ENCODE results near the gene TMC8. TPM values are rescaled to one million over a fixed set of nuclear protein-coding genes. Genes with fewer than 3 reads are reported as not detected.

TMC8 gene
- polyA plus RNA-seq, 1 donor from 2014 or later: 0.41 TPM

DNA sequence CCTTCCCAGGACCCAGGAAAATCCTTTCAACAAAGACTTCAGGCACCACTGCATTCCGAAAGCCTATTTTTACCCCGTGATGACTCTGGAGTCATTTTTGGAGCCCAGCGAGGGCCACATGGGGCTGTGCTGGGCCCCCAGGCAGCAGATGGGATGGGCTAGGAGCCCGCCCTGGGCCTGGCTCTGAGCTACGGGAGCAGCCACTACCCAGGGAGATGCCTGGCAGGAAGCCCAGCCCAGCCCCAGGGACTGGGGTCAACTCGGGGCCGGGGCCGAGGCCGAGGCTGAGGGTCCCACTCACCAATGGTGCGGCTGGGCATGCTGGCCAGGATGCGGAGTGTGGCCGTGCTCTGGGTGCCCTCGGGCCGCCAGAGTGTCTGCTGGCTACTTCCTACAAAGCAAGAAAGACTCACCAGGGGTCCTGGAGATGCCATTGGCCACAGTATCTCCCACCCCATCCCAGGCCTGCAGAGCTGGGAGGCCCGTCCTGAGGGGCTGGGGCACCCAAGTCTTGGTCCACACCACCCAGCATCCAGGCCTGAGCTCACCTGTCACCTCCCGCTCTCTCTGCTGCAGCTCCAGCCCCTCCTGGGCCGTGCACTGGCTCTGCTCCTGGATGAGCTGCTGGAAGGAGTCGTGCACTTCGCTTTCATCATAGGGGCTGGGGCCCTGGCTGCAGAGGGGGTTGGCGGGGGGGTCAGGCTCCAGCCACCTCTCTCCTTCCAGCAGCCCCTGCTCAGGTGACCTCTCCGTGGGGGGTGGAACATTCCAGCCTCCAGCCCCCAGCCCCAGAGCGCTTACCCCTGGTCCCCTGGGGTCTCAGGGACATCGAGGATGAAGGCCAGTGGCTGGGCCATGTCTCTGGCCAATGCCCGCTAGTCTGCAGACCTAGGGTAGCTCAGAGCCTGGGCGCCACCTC lies 4.3 kb upstream of the TMC8 start:
- no peak overlapping the region for H3K27ac ChIP-seq (ENCODE audit: low read length)
- H3K27me3 ChIP-seq (ENCODE audit: insufficient read depth, low read depth, low read length): peaks cover 37% of the 10 kb centered on the region
- H2AFZ ChIP-seq (ENCODE audit: low read depth, low read length): no peak overlapping the region
- TF ChIP-seq SMC3 (conservative IDR thresholded peaks at IDR 0.05; ENCODE audit: poor library complexity) (no peak), RAD21 (conservative IDR thresholded peaks at IDR 0.05) (no peak), EP300 (conservative IDR thresholded peaks at IDR 0.05; ENCODE audit: poor library complexity, severe bottlenecking) (no peak), EZH2 (IDR thresholded peaks at IDR 0.05; ENCODE audit: borderline replicate concordance, insufficient read depth, low read length, poor library complexity, severe bottlenecking) (no peak), MXI1 (conservative IDR thresholded peaks at IDR 0.05; ENCODE audit: poor library complexity, severe bottlenecking) (no peak), TAF1 (IDR thresholded peaks at IDR 0.05; ENCODE audit: low read depth) (no peak), POLR2AphosphoS5 (IDR thresholded peaks at IDR 0.05) (no peak)
- TF ChIP-seq, protein P1, sequence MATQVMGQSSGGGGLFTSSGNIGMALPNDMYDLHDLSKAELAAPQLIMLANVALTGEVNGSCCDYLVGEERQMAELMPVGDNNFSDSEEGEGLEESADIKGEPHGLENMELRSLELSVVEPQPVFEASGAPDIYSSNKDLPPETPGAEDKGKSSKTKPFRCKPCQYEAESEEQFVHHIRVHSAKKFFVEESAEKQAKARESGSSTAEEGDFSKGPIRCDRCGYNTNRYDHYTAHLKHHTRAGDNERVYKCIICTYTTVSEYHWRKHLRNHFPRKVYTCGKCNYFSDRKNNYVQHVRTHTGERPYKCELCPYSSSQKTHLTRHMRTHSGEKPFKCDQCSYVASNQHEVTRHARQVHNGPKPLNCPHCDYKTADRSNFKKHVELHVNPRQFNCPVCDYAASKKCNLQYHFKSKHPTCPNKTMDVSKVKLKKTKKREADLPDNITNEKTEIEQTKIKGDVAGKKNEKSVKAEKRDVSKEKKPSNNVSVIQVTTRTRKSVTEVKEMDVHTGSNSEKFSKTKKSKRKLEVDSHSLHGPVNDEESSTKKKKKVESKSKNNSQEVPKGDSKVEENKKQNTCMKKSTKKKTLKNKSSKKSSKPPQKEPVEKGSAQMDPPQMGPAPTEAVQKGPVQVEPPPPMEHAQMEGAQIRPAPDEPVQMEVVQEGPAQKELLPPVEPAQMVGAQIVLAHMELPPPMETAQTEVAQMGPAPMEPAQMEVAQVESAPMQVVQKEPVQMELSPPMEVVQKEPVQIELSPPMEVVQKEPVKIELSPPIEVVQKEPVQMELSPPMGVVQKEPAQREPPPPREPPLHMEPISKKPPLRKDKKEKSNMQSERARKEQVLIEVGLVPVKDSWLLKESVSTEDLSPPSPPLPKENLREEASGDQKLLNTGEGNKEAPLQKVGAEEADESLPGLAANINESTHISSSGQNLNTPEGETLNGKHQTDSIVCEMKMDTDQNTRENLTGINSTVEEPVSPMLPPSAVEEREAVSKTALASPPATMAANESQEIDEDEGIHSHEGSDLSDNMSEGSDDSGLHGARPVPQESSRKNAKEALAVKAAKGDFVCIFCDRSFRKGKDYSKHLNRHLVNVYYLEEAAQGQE (IDR thresholded peaks at IDR 0.05; ENCODE audit: borderline replicate concordance): no peak
- TF ChIP-seq, protein P2, sequence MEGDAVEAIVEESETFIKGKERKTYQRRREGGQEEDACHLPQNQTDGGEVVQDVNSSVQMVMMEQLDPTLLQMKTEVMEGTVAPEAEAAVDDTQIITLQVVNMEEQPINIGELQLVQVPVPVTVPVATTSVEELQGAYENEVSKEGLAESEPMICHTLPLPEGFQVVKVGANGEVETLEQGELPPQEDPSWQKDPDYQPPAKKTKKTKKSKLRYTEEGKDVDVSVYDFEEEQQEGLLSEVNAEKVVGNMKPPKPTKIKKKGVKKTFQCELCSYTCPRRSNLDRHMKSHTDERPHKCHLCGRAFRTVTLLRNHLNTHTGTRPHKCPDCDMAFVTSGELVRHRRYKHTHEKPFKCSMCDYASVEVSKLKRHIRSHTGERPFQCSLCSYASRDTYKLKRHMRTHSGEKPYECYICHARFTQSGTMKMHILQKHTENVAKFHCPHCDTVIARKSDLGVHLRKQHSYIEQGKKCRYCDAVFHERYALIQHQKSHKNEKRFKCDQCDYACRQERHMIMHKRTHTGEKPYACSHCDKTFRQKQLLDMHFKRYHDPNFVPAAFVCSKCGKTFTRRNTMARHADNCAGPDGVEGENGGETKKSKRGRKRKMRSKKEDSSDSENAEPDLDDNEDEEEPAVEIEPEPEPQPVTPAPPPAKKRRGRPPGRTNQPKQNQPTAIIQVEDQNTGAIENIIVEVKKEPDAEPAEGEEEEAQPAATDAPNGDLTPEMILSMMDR (IDR thresholded peaks at IDR 0.05; ENCODE audit: poor library complexity, severe bottlenecking): no peak
- no peaks in the 10 kb centered on the region for H3K9me3 ChIP-seq (ENCODE audit: low read length)
- no peak overlapping the region for H3K9ac ChIP-seq (ENCODE audit: low read length)
- no peaks in the 10 kb centered on the region for H3K9me2 ChIP-seq (ENCODE audit: insufficient read depth, low read length)
- H3K4me3 ChIP-seq (ENCODE audit: low read length): no peak overlapping the region
- no peaks in the 10 kb centered on the region for H4K20me1 ChIP-seq (ENCODE audit: insufficient read depth)
- no peaks in the 10 kb centered on the region for H3K79me2 ChIP-seq (replicated peaks; ENCODE audit: insufficient read depth, low read length)
- no peaks in the 10 kb centered on the region for H3F3A ChIP-seq (ENCODE audit: insufficient read depth, low read length, poor library complexity, severe bottlenecking)
- H3K36me3 ChIP-seq (ENCODE audit: insufficient read depth, low read length): no peaks in the 10 kb centered on the region
- no peak overlapping the region for H3K4me2 ChIP-seq (ENCODE audit: low read length)

DNA sequence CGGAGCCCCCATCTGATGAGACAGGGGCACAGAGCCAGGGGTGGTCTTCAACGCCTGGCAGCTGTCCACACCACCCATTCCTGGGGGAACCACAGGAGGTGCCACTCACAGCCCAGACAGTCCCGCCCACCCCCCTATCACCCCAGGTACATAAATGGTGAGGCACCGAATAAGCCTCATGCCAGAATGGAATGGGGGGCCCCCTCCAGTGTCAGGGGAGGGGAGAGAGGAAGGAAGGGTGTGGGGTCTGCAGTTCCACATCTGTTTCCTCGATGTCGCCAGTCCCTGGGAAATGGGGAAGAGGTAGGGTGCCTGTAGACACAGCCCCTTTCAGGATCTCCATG lies 3.7 kb upstream of the TMC8 start:
- Histone ChIP-seq H3K9ac (ENCODE audit: low read length) (no peak overlapping the region), H3F3A (ENCODE audit: insufficient read depth, low read length, poor library complexity, severe bottlenecking) (no peaks in the 10 kb centered on the region), H3K27me3 (ENCODE audit: insufficient read depth, low read depth, low read length) (peaks cover 43% of the 10 kb centered on the region), H3K79me2 (replicated peaks; ENCODE audit: insufficient read depth, low read length) (no peaks in the 10 kb centered on the region), H3K9me2 (ENCODE audit: insufficient read depth, low read length) (no peaks in the 10 kb centered on the region), H3K27ac (ENCODE audit: low read length) (no peak overlapping the region), H3K36me3 (ENCODE audit: insufficient read depth, low read length) (no peaks in the 10 kb centered on the region), H3K9me3 (ENCODE audit: low read length) (no peaks in the 10 kb centered on the region), H2AFZ (ENCODE audit: low read depth, low read length) (no peak overlapping the region), H4K20me1 (ENCODE audit: insufficient read depth) (no peaks in the 10 kb centered on the region), H3K4me2 (ENCODE audit: low read length) (no peak overlapping the region), H3K4me3 (ENCODE audit: low read length) (no peak overlapping the region)
- TF ChIP-seq, protein P2 (IDR thresholded peaks at IDR 0.05; ENCODE audit: poor library complexity, severe bottlenecking): no peak
- TF ChIP-seq EP300 (conservative IDR thresholded peaks at IDR 0.05; ENCODE audit: poor library complexity, severe bottlenecking): no peak
- TF ChIP-seq, protein P1 (IDR thresholded peaks at IDR 0.05; ENCODE audit: borderline replicate concordance): no peak

Measured in neural cell (in vitro differentiated cells).